Choroid plexus epithelial cell (primary cell): Measurements from ENCODE around the gene TTI1.

Experiments used
- DNase-seq: peaks from one replicate; pipeline ENCODE4 v3.0.0-alpha.2; 2010; ENCODE audit warnings: low read depth
- H3K4me3 ChIP-seq: 2 replicates; pipeline ENCODE4 v1.5.1; 2011; ENCODE audit warnings: low read depth, mild to moderate bottlenecking, control low read depth, low read length, moderate library complexity
- CTCF ChIP-seq: conservative IDR thresholded peaks from 2 replicates; pipeline ENCODE4 v1.5.1; 2011; ENCODE audit warnings: low read depth, mild to moderate bottlenecking, control low read depth, inconsistent platforms, low read length, moderate library complexity

The TTI1 gene

DNA sequence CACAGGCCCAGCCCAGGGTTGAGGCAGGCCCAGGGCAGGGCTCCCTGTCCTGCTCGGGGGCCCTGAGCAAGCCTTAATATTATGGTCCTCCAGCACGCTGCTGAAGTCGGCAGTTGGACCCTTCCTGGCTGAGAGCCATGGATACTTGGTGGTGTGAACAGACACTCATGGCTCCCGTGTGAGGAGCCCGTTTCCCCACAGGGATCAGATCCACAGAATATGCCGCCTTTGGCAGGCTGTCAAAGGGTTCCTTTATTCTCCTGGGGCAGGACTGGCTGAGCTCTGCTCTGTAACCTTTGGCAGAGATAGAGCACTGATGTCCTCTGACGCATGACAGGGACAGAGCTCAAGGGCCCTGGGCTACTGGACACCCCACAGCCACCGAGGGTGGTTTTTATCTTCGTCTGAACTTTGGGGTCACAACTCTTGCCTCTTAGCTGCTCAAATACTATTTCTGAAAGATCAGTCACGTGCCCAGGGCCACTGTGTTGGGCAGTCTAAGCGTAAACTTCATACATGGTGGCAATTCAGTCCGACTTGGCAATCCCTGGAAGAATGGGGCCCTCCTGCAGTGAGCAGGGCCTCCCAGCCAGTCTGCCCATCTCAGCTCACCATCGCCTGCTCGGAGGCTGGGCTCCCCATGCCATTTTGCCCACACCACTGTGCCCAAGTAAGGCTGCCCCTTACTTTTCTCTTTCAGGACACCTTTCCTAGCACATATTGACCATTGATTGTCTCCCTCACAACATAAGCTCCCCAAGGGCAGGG, 49.1 kb downstream of the TTI1 start:
- no peak overlapping the region for H3K4me3 ChIP-seq
- no peak for TF ChIP-seq CTCF
- no peak for DNase-seq

GRCh38 chr20:37983286-37983685, 50.0 kb downstream of the TTI1 start:
- no peak overlapping the region for H3K4me3 ChIP-seq
- DNase-seq = no peak
- TF ChIP-seq CTCF = no peak

DNA sequence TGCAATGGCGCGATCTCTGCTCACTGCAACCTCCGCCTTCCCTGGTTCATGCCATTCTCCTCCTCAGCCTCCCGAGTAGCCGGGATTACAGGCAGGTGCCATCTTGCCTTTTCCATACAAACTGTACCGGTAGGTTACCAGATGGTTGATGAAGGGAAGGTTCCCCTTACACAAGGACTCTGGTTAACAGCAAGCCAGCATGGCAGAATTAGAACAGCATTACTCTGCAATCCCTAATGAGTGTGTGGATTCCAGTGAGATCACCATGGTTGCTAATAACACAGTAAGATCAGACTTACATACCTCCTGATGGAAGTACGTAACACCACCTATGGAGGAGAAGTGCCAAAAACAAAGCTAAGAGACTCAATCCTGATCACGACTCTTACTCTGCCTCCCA, 51.7 kb downstream of the TTI1 start:
- H3K4me3 ChIP-seq = no peak overlapping the region
- no peak for DNase-seq
- TF ChIP-seq CTCF = no peak

- no peak for TF ChIP-seq CTCF
- no peak overlapping the region for H3K4me3 ChIP-seq
- DNase-seq = no peak
Observed at GRCh38 chr20:37980876-37981275, 52.4 kb downstream of the TTI1 start.

DNA sequence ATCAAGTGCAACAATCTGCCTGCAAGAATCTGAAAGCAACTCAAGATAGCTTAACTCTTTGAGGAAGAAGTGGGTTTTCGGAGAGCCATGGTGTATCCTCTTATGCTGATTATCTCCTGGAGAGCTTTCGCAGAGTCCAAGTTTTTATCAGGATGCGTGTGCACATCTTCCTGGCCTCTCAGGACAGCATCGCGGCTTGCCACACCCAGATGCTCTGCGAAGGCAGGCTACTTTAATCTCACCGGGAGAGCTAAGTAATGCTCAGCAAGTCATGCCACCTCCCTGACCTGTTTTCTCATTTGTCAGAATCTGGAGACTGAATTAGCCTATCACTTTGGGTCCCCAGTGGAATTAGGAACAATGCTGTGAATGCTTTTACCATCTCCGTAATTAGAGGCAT, 52.9 kb downstream of the TTI1 start:
- H3K4me3 ChIP-seq = no peak overlapping the region
- no peak for DNase-seq
- TF ChIP-seq CTCF = no peak

DNA sequence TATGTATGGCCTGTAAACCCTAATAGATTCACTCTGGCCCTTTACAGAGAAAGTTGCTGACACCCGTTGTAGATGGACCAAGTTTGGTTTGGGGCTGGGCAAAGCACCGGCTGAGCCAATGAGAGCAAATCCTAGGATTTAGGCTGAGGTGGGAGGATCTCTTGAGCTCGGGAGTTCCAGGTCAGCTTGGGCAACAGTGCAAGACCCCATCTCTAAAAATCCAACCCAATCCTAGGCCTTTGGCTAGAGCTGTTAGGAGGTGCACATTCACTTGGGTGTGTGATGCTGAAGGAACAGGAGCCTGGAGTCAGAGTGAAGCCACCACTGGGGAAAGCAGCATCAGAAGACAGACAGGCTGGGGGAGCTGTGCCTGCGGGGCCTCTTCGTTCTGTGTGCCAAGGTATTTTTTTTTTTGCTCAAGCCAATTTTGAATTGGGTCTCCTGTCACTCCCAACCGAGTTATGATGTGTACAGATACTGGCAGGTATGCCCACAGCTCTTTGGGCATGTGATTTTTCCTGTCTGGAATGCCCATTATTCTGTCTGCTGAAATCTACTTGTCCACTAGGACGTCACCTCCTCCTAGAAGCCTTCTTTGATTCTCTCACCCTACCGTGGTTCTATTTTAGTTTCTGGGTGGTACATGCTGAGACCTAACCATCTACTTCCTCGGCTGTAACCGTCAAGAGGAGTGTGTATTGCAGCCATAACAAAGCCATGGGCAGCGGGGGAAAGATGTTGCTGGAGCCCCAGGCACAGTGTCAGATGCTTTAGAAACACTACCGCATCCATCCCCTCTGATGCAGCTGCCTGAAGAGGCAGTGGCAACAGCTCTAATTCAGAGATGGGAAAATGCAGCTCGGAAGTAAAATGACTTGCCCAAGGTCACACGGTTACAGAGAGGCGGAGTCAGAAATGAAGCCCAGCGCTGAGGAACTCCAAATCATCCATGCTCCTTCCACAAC, 54.0 kb downstream of the TTI1 start:
- DNase-seq = no peak
- H3K4me3 ChIP-seq = no peak overlapping the region
- TF ChIP-seq CTCF = no peak
